OCI-M2 (cell line): ENCODE data around the gene OR6C70.

Experiments used
- DNase-seq: peaks from one replicate; lab custom pipeline; 2025; ENCODE audit not compliant: unreplicated experiment; lab: John Stamatoyannopoulos, UW

Gene OR6C70

GRCh38 chr12:55420307-55420962, 49.5 kb downstream of the OR6C70 start:
- DNase-seq = no peak
